MCF 10A (cell line): ENCODE measurements around the gene CAMSAP2. TPM values are rescaled to one million over a fixed set of nuclear protein-coding genes. Genes with fewer than 3 reads are reported as not detected.

Experiments
- BruUV-seq: library from RNA; stranded (reverse); fragments of 400-500 nt; replicated peaks from 2 replicates; lab custom pipeline; 2021; lab: Mats Ljungman, UMichigan
- CTCF ChIA-PET: fragments of 300-600 bp; sonication (Branson Sonifier 250); formaldehyde crosslinking; extraction: SDS; loops from one replicate; lab custom pipeline; 2021; ENCODE audit warnings: antibody characterized with exemption, inconsistent platforms; lab: Yijun Ruan, JAX
- POLR2A ChIA-PET: fragments of 300-600, 350-650 bp; sonication (Branson Sonifier 250); formaldehyde crosslinking; extraction: SDS; loops from one replicate; lab custom pipeline; 2020; ENCODE audit warnings: antibody characterized with exemption, inconsistent platforms; lab: Yijun Ruan, JAX
- DNase-seq: peaks from one replicate; pipeline ENCODE4 v3.0.0-alpha.2; 2018; ENCODE audit not compliant: unreplicated experiment
- H3K27ac Mint-ChIP-seq: one replicate; pipeline ENCODE4 v1.8.0; 2022; ENCODE audit warnings: mild to moderate bottlenecking, low read depth, mixed read lengths; ENCODE audit not compliant: unreplicated experiment
- H3K27me3 Mint-ChIP-seq: one replicate; pipeline ENCODE4 v1.8.0; 2022; ENCODE audit warnings: mixed read lengths; ENCODE audit not compliant: insufficient read depth, unreplicated experiment
- H3K36me3 Mint-ChIP-seq: one replicate; pipeline ENCODE4 v1.8.0; 2022; ENCODE audit warnings: mild to moderate bottlenecking, moderate library complexity, mixed read lengths; ENCODE audit not compliant: insufficient read depth, unreplicated experiment
- H3K4me1 Mint-ChIP-seq: one replicate; pipeline ENCODE4 v1.8.0; 2022; ENCODE audit warnings: mixed read lengths; ENCODE audit not compliant: insufficient read depth, unreplicated experiment
- H3K4me3 Mint-ChIP-seq: one replicate; pipeline ENCODE4 v1.8.0; 2022; ENCODE audit warnings: mild to moderate bottlenecking, moderate library complexity, mixed read lengths; ENCODE audit not compliant: unreplicated experiment
- H3K9me3 Mint-ChIP-seq: one replicate; pipeline ENCODE4 v1.8.0; 2022; ENCODE audit warnings: mixed read lengths; ENCODE audit not compliant: unreplicated experiment
- CTCF ChIP-seq: fragments of 200-600 bp; IDR thresholded peaks from one replicate; pipeline ENCODE4 v1.8.0; 2022; ENCODE audit warnings: antibody characterized with exemption, mild to moderate bottlenecking; ENCODE audit not compliant: unreplicated experiment
- intact Hi-C: fragments of 100-400 bp; cut with micrococcal nuclease; formaldehyde crosslinking; loops from 2 replicates; pipeline ENCODE4 v1.14.1; 2022
- total RNA-seq: library from RNA; stranded (reverse); gene quantifications from 2 replicates; pipeline ENCODE4 v1.2.3, GENCODE V29; 2022

The CAMSAP2 gene
- total RNA-seq, 1 experiment from 2014 or later = 209 TPM

DNA sequence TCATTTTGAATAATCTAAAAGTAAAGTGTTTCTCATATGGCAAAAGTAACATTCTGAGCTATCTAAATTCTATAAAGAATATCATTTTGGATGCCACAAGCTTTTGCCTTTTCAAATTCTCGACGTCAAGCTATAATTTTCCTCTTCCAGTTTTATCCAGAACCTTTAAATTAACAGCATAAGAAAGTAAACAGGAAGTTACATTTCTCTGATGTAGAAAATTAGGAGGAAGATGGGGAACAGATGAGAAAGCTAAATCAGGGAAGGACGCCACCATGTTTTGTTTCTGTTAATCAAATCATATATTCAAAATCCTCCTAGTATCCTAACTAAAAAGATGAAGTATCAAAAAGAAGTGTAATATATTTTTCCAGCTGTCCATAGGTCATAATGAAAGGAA is 8.8 kb upstream of the CAMSAP2 start:
- ChIA-PET POLR2A (interaction anchor here (0.7 to 4.4 kb wide), 9 partner anchors 8 to 574 kb away, joined by 3 to 52 read pairs (median 6); partner anchors contain the start of genes CAMSAP2 and DDX59), CTCF (interaction anchor here (0.6 to 2.6 kb wide), 5 partner anchors 8 to 162 kb away, joined by 3 to 9 read pairs (median 4); no protein-coding TSS in a partner anchor)
- no peaks in the 10 kb centered on the region for H3K36me3 Mint-ChIP-seq
- intact Hi-C loops = no loop called here
- no peak overlapping the region for H3K27ac Mint-ChIP-seq
- no peak for TF ChIP-seq CTCF
- BruUV-seq = no TSS peak
- no peak overlapping the region for H3K4me3 Mint-ChIP-seq
- no peaks in the 10 kb centered on the region for H3K27me3 Mint-ChIP-seq
- no peaks in the 10 kb centered on the region for H3K4me1 Mint-ChIP-seq
- no peaks in the 10 kb centered on the region for H3K9me3 Mint-ChIP-seq
- no peak for DNase-seq

- Mint-ChIP-seq H3K27ac (no peak overlapping the region), H3K4me3 (no peak overlapping the region), H3K36me3 (no peaks in the 10 kb centered on the region), H3K4me1 (no peaks in the 10 kb centered on the region), H3K27me3 (no peaks in the 10 kb centered on the region), H3K9me3 (no peaks in the 10 kb centered on the region)
- no TSS peak for BruUV-seq
- POLR2A ChIA-PET = interaction anchor here (0.6 to 2.5 kb wide), 2 partner anchors 46 to 63 kb away, joined by 3 to 13 read pairs; partner anchors contain the start of gene DDX59
- TF ChIP-seq CTCF = no peak
- CTCF ChIA-PET = interaction anchor here (0.6 to 2.6 kb wide), 8 partner anchors 12 to 532 kb away, joined by 3 to 9 read pairs (median 3); no protein-coding TSS in a partner anchor
- intact Hi-C loops = no loop called here
- no peak for DNase-seq
Measured at GRCh38 chr1:200731654-200732332, 6.9 kb upstream of the CAMSAP2 start.

DNA sequence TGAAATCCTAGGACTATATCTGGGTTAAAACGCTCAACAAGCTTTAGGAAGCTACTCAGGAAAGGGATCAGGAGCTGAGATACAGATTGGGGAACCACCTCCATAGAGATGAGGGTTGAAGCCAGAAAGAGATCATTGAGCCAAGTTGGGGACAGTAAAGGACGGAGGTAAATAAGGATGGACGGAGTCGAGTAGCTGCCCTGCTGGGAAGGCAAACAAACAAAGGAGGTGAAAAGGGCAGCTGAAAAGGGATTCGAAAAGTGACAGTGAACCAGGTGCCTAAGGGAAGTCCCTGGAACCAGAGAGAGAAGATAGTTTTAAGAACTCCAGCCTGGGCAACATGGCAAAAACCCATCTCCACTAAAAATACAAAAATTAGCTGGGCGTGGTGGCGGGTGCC is 6.3 kb upstream of the CAMSAP2 start:
- Mint-ChIP-seq H3K4me3 (no peak overlapping the region), H3K9me3 (no peaks in the 10 kb centered on the region), H3K27me3 (no peaks in the 10 kb centered on the region), H3K36me3 (no peaks in the 10 kb centered on the region), H3K27ac (no peak overlapping the region), H3K4me1 (no peaks in the 10 kb centered on the region)
- TF ChIP-seq CTCF = no peak
- intact Hi-C loops = no loop called here
- no TSS peak for BruUV-seq
- CTCF ChIA-PET = interaction anchor here (0.6 to 2.6 kb wide), 8 partner anchors 12 to 531 kb away, joined by 3 to 9 read pairs (median 3); no protein-coding TSS in a partner anchor
- POLR2A ChIA-PET = interaction anchor here (2.5 kb wide), 1 partner anchor 63 kb away, joined by 13 read pairs; the partner anchor contains the start of gene DDX59
- DNase-seq = no peak

GRCh38 chr1:200733907-200734306 is 4.8 kb upstream of the CAMSAP2 start:
- Mint-ChIP-seq H3K9me3 (no peaks in the 10 kb centered on the region), H3K36me3 (no peaks in the 10 kb centered on the region), H3K4me3 (no peak overlapping the region), H3K27ac (no peak overlapping the region), H3K27me3 (no peaks in the 10 kb centered on the region), H3K4me1 (peaks cover 10% of the 10 kb centered on the region)
- no TSS peak for BruUV-seq
- CTCF ChIA-PET = interaction anchor here (1.3 kb wide), 1 partner anchor 111 kb away, joined by 3 read pairs; no protein-coding TSS in a partner anchor
- POLR2A ChIA-PET = interaction anchor here (7.2 kb wide), 1 partner anchor 64 kb away, joined by 230 read pairs; the partner anchor contains the start of gene DDX59
- intact Hi-C loops = no loop called here
- TF ChIP-seq CTCF = no peak
- peak; percentile 62 for DNase-seq
